NCI-H2081 (cell line): ENCODE data around the gene PIK3R2.
"Not testable (repeated sequence)": the region's sequence is repeated elsewhere in the genome, so short reads cannot be mapped to it uniquely, and the experiment has no call there.

ENCODE experiments used
- DNase-seq, 2 experiments: peaks; one replicate each; lab custom pipeline; 2025; lab: John Stamatoyannopoulos, UW

The PIK3R2 gene

DNA sequence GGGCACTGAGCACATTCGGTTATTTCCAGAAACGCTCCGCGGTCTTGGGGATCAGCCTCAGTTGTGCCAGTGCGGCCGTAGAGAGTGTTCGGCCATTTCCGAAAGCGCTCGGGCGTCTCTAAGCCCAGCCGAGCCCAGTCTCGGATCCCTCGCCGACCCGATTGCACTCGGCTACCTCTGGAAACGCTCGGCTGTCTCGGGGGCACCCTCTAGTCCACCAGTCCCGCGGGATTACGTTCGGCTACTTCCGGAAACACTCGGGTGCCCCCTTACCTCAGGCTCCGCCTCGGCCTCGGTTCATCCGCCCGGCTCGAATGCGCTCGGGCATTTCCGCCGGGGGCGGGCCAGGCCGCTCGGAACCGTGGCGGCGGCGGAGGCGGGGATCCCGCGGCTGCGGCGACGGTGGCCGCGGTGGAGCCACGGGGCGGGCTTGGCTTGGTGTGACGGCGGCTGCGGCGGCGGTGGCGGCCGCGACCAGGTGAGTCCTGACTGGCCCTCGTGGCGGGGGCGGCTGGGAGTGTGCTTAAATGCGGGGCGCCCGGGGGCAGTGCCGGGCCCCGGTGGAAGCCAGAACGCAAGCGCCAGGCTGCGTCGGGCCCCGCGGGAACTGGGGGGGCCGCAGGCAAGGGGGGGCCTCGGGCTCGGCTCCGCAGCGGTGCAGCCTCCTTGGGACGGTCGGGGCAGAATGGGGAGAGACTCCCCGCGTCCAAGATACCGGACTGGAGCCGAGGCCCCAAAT lies at the start of gene PIK3R2:
PIK3R2 (plus strand) TSS at position 347 of the 739 bp plus-strand sequence. CDS start 2,717 bp downstream, outside the sequence.
- peak; percentile 98 to 99 for DNase-seq

DNA sequence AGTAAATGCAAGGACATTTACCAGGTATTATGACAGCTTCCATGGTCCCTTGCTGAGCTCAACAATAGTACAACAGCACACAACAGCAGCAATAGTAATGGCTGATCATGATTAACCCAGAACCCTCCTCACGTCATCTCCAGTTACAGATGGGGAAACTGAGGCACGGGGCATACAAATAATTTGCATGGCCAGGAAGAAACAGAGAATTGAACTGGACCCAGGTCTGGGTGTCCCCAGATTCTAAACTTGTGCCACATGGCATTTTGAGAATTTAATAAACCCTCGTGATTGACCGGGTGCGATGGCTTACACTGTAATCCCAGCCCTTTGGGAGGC lies 48.2 kb upstream of the PIK3R2 start:
- no peak for DNase-seq

DNA sequence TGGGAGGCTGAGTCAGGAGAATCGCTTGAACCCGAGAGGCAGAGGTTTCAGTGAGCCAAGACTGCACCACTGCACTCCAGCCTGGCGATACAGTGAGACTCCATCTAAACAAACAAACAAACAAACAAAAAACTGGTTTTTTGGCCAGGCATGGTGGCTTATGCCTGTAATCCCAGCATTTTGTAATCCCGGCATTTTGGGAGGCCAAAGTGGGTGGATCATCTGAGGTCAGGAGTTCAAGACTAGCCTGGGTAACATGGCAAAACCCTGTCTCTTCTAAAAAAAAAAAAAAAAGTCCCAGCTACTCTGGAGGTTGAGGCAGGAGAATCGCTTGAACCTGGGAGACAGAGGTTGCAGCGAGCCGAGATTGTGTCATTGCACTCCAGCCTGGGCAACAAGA lies 47.7 kb upstream of the PIK3R2 start:
- not testable (repeated sequence) for DNase-seq

DNA sequence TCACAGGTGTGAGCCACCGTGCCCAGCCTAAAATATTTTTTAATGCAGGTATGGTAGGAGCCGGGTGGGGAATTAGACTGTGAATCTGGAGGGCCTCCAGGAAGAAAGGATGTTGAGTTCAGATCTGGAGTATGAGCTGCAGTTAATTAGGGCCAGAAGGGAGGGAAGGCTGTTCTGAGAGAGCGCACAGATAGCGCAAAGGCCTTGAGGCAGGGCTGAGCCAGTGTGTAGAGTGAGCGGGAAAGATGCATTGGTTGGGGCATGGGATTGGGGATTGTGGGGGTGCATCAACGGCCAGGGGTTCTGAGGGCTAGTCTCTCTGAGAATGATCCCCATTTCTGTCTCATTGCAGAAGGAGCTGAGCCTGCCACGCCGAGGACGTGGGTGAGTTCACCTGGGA lies 45.7 kb upstream of the PIK3R2 start:
- no peak for DNase-seq

DNA sequence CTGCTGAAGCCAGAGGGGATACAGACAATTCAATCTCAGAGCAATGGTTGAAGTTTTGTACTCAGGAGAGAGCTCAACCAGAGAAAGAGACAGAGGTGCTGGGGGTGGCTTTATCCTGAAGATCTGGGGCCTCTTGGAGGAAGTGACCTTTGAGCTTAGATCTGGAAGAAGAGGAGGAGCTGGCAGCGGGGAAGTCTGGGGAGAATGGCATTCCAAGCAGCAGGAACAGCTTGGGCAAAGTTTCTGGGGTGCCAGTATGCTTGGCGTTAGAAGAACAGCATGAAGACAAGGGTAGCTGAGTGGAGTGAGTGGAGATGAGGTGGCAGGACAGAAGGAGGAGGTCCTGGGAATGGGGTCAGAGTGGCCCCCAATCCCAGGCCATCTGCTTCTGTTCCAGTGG lies 44.1 kb upstream of the PIK3R2 start:
- DNase-seq = no peak

DNA sequence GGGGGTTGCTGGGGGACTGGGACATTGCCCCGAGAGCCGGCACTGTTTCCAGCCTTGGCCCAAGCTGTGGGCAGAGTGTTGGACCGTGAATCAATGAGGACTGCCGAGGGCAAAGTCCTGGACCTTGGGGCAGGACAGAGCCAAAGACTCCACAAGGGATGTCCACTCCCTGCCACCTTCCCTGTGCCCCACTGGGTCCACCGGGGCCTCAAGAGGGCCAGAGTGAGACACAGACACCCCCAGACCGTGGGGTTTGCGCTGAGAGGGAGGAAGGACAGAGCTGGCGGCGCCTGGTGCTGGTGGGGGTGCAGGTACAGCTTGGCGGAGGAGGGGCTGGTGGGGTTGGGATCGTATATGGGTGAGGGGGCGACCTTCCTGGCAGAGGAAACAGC lies 43.6 kb upstream of the PIK3R2 start:
- no peak for DNase-seq

DNA sequence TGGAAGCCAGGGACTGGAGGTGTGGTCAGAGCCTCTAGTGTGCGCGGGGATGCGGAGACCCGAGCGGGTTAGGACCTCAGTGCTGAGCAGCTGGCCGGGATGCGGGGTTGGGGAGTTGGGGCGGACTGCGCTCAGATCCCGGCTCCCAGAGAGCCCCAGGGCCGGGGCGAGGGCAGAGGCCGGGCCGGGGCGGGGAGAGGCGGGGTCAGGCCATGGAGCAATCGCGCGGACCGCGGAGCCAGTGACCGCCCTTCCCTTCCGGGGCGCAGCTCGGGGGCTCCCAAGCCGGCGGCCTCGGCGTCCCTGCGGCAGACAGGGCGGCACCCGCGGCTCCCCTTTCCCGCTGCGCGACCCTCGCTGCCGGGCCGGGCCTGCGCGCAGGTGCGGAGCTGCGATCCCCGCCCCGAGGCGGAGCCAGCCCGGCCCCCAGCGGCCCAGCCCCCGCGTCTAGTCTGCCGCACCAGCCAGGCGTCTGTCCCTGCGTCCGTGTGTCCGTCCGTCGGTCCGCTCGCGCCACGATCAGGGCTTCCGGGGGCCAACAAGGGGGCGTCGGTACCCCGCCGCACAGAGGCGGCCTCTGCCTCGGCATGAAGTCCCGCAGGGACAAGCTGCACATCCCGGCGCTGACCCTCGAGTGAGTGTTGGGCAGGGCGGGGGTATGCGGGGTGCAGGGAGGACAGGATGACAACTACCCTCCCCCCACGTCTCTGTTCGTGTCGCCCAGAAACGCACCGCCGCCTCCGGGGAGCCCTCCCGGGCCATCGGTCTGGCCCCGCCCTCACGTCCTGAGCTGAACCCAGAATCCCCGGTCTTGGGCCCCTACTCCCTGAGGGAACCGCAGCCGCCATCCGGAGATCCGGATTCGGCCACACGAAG lies 43.0 kb upstream of the PIK3R2 start:
- peak in 1 of 2 experiments; percentile 17 for DNase-seq

DNA sequence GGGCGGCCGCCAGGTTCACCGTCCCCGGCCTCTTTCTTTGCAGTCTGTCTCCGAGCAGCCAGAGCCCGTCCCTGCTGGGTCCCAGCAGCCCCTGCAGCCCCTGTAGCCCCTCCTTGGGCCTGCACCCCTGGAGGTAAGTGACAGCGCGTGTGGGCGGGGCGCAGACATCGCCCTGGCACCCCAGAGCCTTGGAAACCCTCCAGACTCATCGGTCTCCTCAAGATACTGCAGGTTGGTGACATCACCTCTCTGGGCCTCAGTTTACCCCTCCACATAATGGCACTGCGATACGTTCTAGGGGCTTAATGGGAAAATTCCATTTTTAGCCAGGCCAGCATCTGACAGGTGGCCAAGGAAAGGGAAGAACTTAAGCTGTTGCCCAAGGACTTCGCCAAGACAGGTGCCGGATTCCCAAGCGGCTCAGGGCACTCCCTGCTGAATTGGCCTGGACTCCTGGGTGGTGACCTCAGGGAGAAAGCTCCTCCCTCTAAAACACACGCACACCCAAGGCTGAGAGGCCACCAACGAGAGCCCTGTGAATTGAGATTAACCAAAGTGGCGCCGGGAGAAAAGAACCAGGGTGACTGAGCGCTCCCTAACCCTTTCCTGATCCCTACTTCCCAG lies 42.2 kb upstream of the PIK3R2 start:
- no peak for DNase-seq

DNA sequence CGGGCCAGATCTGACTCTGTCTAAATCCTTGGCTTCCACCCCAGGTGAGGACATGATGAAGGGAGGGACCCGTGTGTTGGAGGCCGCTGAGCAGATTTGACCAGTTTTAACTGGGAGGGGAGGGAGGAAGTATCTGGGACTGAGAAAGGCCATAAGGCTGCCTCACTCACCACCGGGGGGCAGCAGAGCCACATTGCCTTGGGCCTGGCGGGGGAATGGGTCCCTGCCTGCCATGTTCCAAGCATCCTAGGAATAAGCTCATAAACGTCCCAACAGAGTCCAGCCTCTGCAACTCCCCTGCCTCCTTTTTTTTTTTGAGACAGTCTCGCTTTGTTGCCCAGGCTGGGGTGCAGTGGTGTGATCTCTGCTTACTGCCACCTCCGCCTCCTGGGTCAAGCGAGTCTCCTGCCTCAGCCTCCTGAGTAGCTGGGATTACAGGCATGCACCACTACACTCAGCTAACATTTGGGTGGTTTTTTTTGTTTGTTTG lies 39.9 kb upstream of the PIK3R2 start:
- peak; percentile 72 to 78 for DNase-seq

DNA sequence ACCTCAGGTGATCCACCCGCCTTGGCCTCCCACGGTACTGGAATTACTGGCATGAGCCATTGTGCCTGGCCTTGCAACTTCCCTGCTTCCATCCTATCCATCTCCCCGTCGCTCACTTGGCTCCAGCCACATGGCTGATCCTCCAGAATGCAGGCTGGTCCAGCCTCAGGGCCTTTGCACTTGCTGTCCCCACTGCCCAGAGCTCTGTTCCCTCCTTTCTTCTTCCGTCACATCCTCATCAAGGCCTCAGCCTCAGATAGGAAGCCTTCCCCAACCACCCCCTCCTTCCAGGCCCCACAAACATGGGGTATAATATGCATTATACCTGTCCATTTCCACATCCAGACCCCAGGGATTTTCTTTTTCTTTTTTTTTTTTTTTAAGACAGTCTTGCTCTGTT lies 39.1 kb upstream of the PIK3R2 start:
- no peak for DNase-seq

DNA sequence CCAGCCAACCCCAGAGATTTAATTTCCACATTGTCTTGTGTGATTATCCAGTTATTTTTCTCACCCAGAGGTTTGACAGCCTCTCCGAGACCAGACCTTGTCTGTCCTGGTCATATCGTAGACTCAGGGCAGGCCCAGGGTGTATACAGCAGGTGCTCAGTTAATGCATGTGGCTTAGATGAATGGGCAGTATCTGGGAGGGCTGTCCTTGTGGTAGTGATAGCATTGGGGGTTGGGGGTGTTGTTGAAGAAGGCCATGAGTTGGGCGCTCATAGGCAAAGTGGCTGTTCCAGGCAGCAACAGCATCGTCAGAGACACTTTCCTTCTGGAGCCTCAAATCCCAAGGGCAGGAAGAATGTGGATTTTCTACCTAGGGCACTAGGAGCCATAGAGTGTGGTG lies 38.5 kb upstream of the PIK3R2 start:
- no peak for DNase-seq

DNA sequence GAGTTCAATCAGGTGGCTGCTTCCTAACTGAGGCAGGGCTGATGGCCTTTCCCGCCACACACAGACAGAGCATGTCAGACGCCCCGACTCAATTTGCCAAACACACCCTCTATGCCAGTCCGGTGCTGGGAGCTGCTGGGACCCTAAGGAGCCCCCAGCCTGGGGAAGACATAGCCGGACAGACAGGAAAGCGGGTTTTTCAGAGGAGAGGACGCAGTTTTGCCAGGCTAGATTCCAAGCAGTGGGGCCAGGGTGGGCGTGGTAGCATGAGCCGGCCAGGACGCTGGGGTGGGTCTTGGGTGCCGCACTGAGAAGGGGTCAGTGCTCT lies 35.6 kb upstream of the PIK3R2 start:
- DNase-seq = no peak

DNA sequence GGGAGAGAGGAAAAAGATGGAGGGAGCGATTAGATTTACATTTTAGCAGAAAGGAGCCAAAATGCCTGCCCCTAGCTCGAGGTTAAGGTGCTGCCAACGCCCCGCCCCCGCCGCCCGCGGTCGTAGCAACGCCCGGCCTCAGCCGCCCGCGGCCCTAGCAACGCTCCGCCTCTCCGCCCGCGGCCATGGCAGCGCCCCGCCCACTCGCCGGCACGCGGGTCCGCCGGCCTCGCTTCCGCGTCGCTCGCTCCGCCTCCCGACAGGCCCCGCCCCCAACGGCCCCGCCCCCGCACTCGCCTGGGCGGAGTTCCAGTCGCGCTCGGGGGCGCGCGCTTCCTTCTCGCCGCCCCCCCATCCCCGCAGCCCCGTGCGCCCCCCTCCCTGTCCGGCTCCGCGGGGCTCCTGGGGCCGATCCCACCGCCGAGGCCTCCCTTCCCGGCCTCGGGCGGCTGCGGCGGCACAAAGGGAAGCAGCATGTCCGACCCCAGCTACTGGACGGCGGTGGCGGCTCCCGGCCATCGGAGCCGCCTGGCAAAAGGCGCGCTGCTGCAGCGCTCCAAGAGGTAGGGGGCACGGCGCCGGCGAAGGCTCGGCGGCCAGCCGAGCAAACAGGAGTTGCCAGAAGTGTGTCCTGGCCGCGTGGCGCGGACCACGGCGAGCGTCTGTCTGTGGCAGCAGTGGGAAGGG lies 35.1 kb upstream of the PIK3R2 start:
- peak; percentile 82 to 90 for DNase-seq

DNA sequence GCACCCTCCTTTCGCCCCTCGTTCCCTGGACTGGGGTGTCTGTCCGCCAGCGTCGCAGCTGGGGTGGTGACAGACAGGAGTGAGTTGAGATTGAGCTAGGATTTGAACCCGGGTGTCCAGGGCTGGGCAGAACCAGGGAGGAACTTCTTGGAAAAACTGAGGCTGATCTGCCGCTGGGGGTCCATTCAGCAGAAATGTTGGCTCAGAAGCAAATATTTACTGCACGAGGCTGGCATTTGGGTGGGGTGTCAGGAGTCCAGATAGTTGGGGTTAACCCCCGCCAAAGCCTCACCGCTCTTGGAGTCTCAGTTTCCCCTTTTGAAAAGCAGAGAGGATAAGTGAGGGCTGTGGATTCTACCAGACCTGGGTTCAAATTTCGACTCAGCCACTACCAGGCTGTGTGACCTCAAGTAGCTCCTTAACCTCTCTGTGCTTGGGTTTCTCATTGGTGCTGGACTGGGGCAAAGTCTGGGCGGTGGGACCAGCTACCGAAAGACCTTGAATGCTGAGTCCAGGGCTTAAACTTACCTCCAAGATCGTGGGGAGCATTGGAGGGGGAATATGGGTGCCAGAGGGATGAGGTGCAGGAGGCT lies 34.4 kb upstream of the PIK3R2 start:
- no peak for DNase-seq

DNA sequence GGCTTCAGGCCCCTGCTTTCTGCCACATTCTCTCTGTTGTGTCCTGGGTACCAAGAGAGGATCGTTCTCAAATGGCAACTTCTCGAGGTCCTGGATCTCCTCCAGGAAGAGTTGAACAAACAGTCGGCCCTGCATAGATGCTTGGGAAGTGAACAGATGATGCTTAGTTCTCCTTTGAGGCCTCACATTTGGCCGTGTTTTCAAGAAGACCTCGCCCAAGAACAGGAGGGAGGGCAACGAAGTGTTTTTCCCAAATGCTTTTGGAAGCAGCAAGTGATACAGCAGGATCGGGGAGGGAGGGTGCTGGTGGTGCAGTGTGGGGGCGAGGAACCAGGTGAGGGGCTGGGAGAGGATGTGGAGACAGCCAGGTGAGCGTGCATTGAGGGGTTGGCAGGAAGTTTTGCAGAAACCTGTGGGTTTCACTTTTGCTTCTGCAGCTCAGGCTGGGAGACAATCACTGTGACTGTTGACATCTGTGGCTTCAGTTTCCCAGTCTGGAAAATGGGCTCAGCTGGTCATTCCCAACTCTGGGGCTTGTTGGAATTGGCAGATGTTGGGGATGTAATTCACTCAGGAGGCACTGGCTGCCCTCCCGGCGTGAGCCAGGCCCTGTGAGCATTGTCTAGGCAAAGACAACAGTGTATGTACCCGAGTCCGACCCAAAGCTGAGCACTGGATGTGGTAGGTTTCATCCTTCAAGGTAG lies 33.8 kb upstream of the PIK3R2 start:
- no peak for DNase-seq

DNA sequence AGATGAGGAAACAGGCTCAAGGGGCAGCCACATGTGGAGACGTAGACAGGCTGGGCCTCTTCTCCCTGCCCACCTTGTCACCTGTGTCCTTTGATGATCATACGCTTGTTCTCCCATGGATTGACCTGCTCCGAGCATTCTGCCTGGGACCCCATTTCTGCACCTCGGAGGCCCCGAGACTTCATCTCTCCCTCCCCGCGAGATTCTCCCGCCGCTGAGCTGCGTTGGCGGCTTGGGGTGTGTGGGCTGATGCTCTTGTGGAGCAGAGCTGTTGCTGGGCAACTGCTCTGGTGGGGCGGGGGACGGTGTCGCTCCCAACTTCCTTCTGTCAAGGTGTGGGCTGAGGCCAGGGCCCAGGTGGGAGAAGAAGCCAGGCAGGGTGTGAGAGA lies 33.3 kb upstream of the PIK3R2 start:
- no peak for DNase-seq

DNA sequence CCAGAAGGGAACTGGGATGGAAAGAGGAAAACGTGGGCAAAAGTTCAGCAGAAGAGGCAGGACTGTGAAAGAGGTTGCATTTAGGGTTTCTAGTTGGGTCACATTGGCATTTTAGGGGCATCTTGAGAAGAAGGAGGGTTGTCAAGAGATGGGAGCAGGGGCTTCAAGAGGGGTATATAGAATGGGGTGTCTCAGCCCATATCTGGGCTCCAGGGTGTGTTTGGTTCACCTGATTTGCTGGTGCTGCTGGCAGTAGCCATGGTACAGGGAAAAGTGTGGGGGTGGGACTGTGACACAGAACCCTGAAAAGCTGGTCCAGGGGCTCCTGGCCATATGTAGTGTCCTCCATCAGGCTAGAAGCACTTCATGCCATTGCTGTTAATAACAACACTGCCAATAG lies 32.8 kb upstream of the PIK3R2 start:
- DNase-seq = no peak

DNA sequence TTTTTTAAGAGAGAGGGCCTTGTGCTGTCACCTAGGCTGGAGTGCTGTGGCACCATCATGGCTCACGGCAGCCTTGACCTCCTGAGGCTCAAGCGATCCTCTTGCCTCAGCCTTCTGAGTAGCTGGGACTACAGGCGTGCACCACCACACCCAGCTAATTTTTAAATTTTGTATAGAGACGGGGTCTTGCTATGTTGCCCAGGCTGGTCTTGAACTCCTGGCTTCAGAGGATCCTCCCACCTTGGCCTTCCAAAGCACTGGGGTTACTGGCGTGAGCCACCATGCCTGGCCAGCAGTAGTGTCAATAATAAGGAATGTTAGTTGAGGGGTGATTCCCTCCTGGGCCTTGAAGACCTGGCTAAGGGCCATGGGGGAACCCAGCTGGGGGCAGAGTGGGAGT lies 31.8 kb upstream of the PIK3R2 start:
- DNase-seq = no peak

DNA sequence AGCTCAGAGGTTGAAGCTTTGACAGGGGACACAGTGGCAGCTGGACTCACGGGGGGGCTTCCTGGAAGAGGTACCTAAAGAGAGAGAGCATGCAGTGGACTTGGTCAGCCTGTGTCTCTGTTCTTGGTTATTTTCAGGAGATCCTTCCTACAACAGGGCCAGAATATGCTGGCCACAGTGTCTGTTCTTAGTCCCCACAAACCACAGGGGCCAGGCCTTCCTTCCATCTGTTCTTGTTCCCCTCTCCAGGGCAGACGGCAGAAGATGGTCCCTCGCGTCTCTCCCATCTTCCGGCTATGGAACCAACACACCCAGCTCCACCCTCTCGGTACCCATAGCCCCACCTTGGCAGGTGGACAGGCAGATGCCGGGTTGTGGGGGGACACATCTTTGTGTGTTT lies 30.5 kb upstream of the PIK3R2 start:
- no peak for DNase-seq

DNA sequence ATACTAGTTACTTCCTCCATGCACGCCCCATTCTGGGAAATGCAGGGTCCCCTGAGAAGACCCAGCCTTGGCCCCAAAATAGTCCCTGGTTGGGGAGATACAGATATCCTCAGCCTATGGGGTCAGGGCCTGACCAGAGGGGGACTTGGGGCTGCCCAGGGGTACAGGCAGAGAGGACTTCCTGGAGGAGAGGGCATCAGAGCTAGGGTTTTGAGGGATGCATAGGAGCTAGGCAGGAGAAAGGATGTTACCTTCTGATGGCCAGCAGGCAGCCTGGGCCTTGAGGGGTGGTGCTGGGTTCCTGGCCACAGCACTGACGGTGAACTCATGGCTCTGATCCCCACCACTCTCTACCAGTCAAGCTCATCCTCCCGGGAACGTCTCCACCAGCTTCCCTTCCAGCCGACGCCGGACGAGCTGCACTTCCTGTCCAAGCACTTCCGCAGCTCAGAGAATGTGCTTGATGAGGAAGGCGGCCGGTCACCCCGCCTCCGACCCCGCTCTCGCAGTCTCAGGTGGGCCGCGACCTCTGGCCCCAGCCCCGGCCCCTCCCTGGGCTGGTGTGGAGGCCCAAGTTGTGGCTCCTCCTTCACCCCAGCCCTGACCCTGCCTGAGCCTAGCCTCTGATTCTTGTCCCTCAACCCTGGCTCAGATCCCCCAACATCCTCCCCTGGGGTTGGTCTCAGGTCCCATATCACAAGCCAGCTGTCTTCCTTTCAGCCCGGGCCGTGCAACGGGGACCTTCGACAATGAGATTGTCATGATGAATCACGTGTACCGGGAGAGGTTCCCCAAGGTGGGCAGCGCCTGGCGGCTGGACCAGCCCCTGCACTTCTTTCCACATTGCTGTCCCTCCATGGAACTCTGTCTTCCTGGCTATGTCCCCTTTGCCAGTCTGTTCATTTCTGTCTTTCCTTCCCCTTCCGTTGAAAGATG lies 29.8 kb upstream of the PIK3R2 start:
- DNase-seq = no peak
